ENCODE results near the gene ELL. TPM values are rescaled to one million over a fixed set of nuclear protein-coding genes. Genes with fewer than 3 reads are reported as not detected.
A peak's percentile ranks its signal among the peaks of the same experiment; 100 is the strongest.

The ELL gene
- total and polyA plus RNA-seq, 7 donors: 6.2 to 20.2 (median 11.5) TPM

DNA sequence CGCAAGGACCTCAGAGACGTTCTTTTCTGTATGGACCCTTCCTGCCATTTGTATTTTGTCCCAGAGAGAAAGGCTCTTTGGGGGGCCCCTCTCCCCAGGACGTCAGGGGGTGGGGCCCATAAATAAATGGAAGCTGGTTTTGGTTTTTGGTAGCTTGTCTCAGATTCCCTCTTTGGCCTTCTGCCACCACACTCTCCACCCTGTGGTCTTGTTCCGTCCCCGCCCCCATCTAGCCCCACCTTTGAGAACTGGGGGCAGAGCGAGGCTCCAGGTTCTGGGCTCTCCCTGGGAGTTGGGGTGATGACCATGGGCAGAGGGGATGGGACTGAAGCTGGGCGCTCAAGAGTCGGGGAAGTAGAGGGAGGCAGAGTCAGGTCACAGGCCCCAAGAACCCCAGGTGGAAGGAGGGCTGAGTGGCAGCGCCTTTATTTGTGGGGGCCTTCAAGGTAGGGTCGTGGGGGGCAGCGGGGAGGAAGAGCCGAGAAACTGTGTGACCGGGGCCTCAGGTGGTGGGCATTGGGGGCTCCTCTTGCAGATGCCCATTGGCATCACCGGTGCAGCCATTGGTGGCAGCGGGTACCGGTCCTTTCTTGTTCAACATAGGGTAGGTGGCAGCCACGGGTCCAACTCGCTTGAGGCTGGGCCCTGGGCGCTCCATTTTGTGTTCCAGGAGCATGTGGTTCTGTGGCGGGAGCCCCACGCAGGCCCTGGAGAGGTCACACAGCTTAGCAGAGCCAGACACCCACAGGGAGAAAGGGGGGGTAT, 87.3 kb downstream of the ELL start:
- 90 to 91% methylated on average over 21 of the region's 21 CpGs for WGBS, 2 donors
- Histone ChIP-seq H3K9me3 (no peaks in the 10 kb centered on the region), H3K36me3 (peaks cover 0 to 11% (median 0%) of the 10 kb centered on the region in 4 donors), H3K27me3 (peaks cover 4 to 63% (median 24%) of the 10 kb centered on the region in 3 donors), H3K4me1 (peaks cover 0 to 53% (median 50%) of the 10 kb centered on the region in 4 donors), H3K4me3 (peak overlapping the region in 3 of 4 donors; percentile 12 to 57 (median 57)), H3K27ac (peak overlapping the region in 3 of 4 donors; percentile 45 to 66 (median 65))
- no peak for DNase-seq
- intact Hi-C loops (cut with DNase I): no loop called here
- no peak for TF ChIP-seq EP300 (IDR thresholded peaks at IDR 0.05)
- no peak for TF ChIP-seq POLR2AphosphoS5 (IDR thresholded peaks at IDR 0.05)
- no peak for TF ChIP-seq POLR2A (IDR thresholded peaks at IDR 0.05)
- TF ChIP-seq CTCF (IDR thresholded peaks at IDR 0.05): no peak

DNA sequence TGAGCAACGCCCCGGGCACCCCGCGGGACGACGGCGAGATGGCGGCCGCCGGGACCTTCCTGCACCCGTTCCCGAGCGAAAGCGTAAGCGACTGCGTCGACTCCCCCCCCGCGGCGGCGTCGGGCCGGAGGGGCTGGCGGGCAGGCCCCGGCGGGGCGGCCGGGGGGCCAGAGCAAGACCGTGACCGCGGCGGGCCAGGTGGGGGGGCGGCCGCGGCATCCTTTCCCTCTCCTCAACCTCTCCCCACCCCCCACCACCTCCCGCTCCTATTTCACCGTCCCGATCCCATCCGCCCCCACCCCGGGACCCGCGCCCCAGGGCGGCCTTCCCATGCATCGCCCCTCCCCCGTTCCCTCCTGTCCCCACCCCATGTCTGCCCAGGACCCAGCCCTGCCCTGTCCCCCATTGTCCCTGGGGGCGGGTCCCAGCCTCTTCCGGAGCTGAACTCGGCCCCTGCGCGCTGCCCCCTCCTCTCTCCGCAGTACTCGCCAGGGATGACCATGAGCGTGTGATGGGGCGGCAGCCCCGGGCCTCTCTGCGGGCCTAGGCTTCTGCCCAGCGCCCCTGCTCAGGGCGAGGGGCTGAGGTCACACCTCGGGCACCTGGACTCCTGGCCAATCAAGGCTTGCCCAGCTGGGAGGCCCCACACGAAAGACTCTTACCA, 88.0 kb downstream of the ELL start:
- Histone ChIP-seq H3K27me3 (peaks cover 4 to 55% (median 22%) of the 10 kb centered on the region in 3 donors), H3K27ac (peak overlapping the region; percentile 28 to 66 (median 55)), H3K4me3 (peak overlapping the region; percentile 29 to 57 (median 49)), H3K36me3 (peaks cover 0 to 11% (median 0%) of the 10 kb centered on the region in 4 donors), H3K4me1 (peaks cover under 1 to 58% (median 54%) of the 10 kb centered on the region in 4 donors), H3K9me3 (no peaks in the 10 kb centered on the region)
- peak; percentile 58 for DNase-seq
- intact Hi-C loops (cut with DNase I): no loop called here
- 43 to 76% methylated on average over 60 of the region's 60 CpGs for WGBS, 2 donors
- TF ChIP-seq EP300 (IDR thresholded peaks at IDR 0.05): no peak
- TF ChIP-seq POLR2A (IDR thresholded peaks at IDR 0.05): no peak
- TF ChIP-seq CTCF (IDR thresholded peaks at IDR 0.05): no peak
- TF ChIP-seq POLR2AphosphoS5 (IDR thresholded peaks at IDR 0.05): no peak

- TF ChIP-seq POLR2AphosphoS5 (IDR thresholded peaks at IDR 0.05): peak in 3 of 4 donors; percentile 5 to 28 (median 9)
- no peak for TF ChIP-seq EP300 (IDR thresholded peaks at IDR 0.05)
- Histone ChIP-seq H3K4me3 (peak overlapping the region; percentile 29 to 57 (median 49)), H3K36me3 (peaks cover 0 to 11% (median 0%) of the 10 kb centered on the region in 4 donors), H3K27me3 (peaks cover 4 to 48% (median 15%) of the 10 kb centered on the region in 3 donors), H3K27ac (peak overlapping the region; percentile 28 to 66 (median 55)), H3K4me1 (peaks cover 4 to 58% (median 53%) of the 10 kb centered on the region in 4 donors), H3K9me3 (no peaks in the 10 kb centered on the region)
- intact Hi-C loops (cut with DNase I): no loop called here
- WGBS, 2 donors: 29 to 71% methylated on average over 58 to 59 of the region's 59 CpGs
- DNase-seq: peak; percentile 76
Observed at GRCh38 chr19:18433015-18433691, 88.7 kb downstream of the ELL start.

DNA sequence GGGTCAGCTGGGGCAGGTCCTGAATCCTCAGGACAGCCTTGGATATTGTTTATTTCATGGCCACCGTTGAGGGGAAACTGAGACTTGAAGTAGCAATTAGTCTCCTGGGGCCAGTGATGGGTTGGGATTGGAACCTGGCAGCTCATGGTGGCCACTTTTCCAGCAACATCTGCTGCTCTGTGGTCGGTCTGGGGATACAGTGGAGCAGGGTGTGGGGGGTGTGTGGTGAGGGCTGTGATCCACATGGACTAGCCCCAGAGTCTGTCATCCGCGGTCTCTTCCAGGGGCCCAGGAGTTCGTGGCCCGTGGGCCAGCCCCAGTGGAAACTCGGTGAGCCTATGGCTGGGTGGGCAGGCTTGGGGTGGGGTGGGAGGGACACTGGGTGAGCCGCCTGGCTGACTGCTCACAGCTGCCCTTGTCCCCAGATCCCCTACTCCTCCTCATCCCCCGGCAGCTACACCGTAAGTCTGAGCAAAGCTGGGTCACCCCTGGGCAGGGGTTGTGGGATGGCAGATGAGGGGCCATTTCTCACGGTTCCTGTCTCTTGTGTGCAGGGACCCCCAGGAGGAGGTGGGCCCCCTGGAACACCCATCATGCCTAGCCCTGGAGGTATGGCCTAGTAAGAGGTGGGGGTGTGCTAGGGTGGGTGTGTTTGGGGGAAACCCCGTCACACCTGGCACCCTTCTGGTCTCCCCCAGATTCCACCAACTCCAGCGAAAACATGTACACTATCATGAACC, 89.4 kb downstream of the ELL start:
- intact Hi-C loops (cut with DNase I): no loop called here
- Histone ChIP-seq H3K27me3 (peaks cover under 1 to 41% (median 8%) of the 10 kb centered on the region in 3 donors), H3K4me3 (peak overlapping the region in 2 of 4 donors; percentile 57), H3K27ac (peak overlapping the region; percentile 28 to 66 (median 55)), H3K9me3 (no peaks in the 10 kb centered on the region), H3K36me3 (peaks cover 0 to 11% (median 0%) of the 10 kb centered on the region in 4 donors), H3K4me1 (peaks cover 4 to 53% (median 46%) of the 10 kb centered on the region in 4 donors)
- 77 to 90% methylated on average over 13 of the region's 13 CpGs for WGBS, 2 donors
- TF ChIP-seq CTCF (IDR thresholded peaks at IDR 0.05) (no peak), EP300 (IDR thresholded peaks at IDR 0.05) (no peak), POLR2AphosphoS5 (IDR thresholded peaks at IDR 0.05) (no peak), POLR2A (IDR thresholded peaks at IDR 0.05) (no peak)
- DNase-seq: peak; percentile 66

Measured in sigmoid colon (tissue), 7 donors.